Vagina (tissue), 2 donors: ENCODE results near the gene OPTC.

Experiments used
- POLR2A ChIP-seq, 2 donors: fragments of 450-650 bp; IDR thresholded peaks; one replicate each; pipeline ENCODE4 v1.6.1; 2017; ENCODE audit warnings: antibody characterized with exemption in 2 of 2, mild to moderate bottlenecking in 2 of 2, moderate library complexity in 2 of 2
- POLR2AphosphoS5 ChIP-seq, 2 donors: sonication (generic); formaldehyde crosslinking; IDR thresholded peaks; one replicate each; pipeline ENCODE4 v1.9.0; 2017; ENCODE audit warnings: antibody characterized with exemption in 2 of 2, mild to moderate bottlenecking in 2 of 2, low read depth in 1 of 2; ENCODE audit not compliant: insufficient read depth in 1 of 2
- TF ChIP-seq, protein P1 (sequence below), 3 experiments: fragments of 450-650 bp in 2 of 3; fragments of 200-600 bp in 1 of 3; sonication (generic) in 1 of 3; IDR thresholded peaks; one replicate each; pipeline ENCODE4 v1.5.1; 2017 to 2019; ENCODE audit warnings: antibody characterized with exemption in 3 of 3, mild to moderate bottlenecking in 2 of 3, moderate library complexity in 2 of 3

DNA sequence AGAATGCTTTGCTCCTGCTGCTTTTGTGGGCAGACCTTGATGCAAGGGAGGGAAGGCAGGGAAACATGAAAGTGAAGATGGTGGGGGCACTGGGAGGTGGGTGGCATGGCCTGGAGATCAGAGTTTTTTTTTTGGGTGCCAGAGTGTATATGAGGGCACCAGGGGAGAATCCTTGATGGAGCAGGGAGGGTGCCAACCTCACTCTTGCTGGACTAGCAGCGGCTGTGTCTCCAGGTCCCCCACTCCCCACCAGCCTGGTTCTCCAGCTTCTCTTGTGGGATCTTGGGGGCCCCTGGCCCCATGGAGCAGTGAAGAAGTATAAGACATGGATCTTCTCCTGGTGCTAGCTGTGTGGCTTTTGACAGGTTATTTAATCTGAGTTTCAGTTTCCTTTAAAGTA, 31.8 kb upstream of the OPTC start:
- TF ChIP-seq, protein P1, sequence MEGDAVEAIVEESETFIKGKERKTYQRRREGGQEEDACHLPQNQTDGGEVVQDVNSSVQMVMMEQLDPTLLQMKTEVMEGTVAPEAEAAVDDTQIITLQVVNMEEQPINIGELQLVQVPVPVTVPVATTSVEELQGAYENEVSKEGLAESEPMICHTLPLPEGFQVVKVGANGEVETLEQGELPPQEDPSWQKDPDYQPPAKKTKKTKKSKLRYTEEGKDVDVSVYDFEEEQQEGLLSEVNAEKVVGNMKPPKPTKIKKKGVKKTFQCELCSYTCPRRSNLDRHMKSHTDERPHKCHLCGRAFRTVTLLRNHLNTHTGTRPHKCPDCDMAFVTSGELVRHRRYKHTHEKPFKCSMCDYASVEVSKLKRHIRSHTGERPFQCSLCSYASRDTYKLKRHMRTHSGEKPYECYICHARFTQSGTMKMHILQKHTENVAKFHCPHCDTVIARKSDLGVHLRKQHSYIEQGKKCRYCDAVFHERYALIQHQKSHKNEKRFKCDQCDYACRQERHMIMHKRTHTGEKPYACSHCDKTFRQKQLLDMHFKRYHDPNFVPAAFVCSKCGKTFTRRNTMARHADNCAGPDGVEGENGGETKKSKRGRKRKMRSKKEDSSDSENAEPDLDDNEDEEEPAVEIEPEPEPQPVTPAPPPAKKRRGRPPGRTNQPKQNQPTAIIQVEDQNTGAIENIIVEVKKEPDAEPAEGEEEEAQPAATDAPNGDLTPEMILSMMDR (IDR thresholded peaks at IDR 0.05) = no peak
- TF ChIP-seq POLR2A (IDR thresholded peaks at IDR 0.05) = no peak
- no peak for TF ChIP-seq POLR2AphosphoS5 (IDR thresholded peaks at IDR 0.05; ENCODE audit: insufficient read depth in 1 of 2, low read depth in 1 of 2)
